GM08714 (cell line): Measurements from ENCODE around the gene CFAP43.

ENCODE experiments used
- H3K4me3 ChIP-seq: fragments of 200-500 bp; sonication (Bioruptor generic); 2 replicates; pipeline ENCODE4 v1.5.1; 2014; ENCODE audit warnings: mild to moderate bottlenecking, low read length, inconsistent platforms
- ZNF274 ChIP-seq: IDR thresholded peaks from 2 replicates; pipeline ENCODE4 v1.6.1; 2012; ENCODE audit warnings: mild to moderate bottlenecking, low read depth, low read length

Gene CFAP43

DNA sequence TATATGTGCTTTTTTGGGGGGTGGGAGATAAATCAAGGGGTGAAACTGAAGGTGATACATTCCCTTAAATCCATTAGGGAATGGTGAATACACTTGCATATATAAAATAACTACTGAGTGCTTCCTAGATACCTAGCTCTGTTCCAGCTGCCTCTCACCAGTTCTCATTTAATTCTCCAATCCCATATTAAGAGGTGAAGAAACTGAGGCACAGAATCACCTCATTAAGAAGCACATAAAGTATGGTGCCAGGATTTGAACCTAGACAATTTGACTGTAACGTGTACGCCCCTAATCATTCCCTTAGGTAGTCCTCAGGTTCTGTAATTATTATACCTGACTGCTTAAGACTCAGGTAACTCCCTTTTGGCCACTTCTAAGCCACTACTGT is 111.7 kb downstream of the CFAP43 start:
- no peak for TF ChIP-seq ZNF274
- peak overlapping the region; percentile 7 for H3K4me3 ChIP-seq

DNA sequence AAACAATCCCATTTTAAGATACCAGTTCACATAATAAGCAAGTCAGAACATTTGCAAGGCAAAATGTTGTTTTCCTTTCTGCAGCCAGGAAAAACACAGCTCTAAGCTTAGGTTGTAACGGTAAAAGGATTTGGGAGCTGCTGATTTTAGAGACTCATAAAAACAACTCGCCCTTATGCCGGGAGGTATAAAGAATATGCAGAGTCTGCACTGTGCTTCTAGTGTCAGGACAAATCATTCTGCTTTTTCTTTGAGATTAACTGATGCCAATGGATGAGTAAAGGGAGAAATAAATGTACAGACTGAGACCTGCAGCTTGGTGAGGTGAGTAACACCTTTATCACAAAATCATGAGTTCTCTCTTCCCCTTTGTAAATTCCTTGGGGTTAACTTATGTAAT is 112.2 kb downstream of the CFAP43 start:
- no peak for TF ChIP-seq ZNF274
- H3K4me3 ChIP-seq, result no peak overlapping the region

- TF ChIP-seq ZNF274, result no peak
- no peak overlapping the region for H3K4me3 ChIP-seq
Measured at GRCh38 chr10:104117839-104118323, 114.3 kb downstream of the CFAP43 start.

DNA sequence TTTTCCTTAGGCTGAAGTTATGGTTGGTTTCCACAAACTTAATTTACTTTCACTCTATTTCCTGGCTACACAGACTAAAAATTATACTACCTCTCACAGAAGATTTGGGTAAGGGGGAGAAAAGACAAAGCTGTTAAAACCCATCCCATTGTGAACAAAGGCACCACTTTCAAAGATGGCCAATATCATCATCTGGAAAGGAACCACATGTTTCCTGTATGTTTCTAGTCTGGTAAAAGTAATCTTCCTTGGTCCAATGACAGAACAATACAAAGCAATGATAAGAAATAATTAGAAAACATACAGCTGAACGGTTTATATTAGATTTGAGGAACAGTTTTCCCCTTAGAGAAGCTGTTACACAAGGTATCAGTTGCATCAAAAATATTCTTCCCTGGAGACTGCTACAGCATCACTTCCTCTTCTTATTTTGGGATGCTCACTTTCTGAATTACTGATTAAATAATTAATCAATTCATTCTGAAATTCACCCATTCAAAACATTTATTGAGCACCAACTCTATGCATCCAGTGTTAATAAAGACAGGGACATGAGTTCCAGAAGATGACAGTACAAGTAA is 118.7 kb downstream of the CFAP43 start:
- TF ChIP-seq ZNF274, result no peak

DNA sequence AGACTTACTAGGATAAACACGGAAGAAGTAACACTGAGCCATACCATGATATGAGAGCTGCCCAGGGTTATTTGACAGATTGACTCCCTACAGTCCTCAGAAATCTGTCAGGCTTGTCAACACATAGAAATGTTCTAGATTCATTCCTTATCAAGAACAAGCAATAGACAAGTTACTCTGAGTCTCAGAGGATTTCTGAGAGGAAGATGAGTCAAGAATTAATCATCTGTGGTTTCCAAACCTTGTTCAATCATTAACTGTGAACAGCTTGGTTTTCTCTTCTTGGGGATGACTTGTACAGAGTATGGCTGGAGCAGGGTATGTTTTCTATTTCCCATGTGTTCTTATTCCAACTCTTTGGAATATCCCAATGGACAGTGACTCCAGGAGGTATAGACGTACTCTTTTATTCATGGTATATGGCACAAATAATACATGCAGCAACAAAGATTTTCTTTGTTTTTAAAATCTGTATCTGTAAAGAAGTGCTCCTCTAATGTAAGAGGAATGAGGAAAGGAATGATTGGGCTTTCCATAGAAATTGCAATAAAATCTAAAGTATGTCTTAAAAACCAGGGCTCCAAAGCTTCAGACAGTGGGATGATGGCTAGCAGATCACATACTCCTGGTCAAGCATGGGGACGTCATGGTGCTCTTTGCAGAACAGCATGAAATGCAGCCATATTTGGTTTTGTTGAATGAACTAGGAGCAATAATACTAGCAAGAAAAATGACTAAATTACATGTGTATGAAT is 122.1 kb downstream of the CFAP43 start:
- no peak overlapping the region for H3K4me3 ChIP-seq
- no peak for TF ChIP-seq ZNF274

More for the DNA sequence above, 118.7 kb downstream of the CFAP43 start:
- no peak overlapping the region for H3K4me3 ChIP-seq

GRCh38 chr10:104104926-104105325 is 127.2 kb downstream of the CFAP43 start:
- no peak for TF ChIP-seq ZNF274
- H3K4me3 ChIP-seq, result no peak overlapping the region

- no peak overlapping the region for H3K4me3 ChIP-seq
- no peak for TF ChIP-seq ZNF274
Measured at GRCh38 chr10:104104418-104104817, 127.7 kb downstream of the CFAP43 start.

DNA sequence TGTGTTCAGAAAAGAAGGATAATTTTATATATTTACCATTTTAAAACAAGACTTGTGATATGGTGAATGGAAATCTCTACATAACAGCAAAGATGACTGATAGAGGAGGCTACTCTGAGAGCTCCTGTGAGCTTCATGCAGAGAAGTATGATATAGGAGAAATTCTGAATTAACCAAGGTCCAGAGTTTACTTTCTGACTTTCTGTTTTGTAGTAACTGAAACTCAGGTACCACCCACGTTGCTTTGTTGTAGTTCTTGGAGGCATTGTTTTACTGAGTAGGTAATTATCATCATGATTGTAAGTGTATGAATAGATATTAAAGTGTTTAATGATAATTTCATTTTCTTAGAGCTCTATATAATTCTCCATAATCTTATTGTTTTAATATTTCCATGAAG is 128.2 kb downstream of the CFAP43 start:
- TF ChIP-seq ZNF274, result no peak
- no peak overlapping the region for H3K4me3 ChIP-seq

- no peak overlapping the region for H3K4me3 ChIP-seq
- no peak for TF ChIP-seq ZNF274
Measured at GRCh38 chr10:104101902-104102301, 130.3 kb downstream of the CFAP43 start.

DNA sequence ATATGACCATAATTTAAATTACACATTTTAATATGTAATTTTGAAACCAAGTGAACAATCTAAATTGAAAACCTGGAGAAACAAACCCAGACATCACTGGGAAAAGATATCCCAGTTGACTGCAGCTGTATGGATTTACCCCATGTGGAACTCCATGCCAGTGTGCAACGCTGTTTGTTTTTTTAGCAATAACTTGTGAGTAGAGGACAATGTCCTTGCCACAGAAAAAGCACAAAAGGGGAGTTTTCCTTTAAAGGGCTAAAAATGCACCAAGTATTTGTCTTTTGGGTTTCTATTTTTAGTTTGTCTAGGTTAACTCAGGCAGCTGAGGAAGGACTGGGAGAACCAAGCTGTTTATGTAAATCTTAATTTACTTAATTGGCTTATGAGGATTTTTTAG is 131.4 kb downstream of the CFAP43 start:
- no peak for TF ChIP-seq ZNF274
- H3K4me3 ChIP-seq, result no peak overlapping the region

DNA sequence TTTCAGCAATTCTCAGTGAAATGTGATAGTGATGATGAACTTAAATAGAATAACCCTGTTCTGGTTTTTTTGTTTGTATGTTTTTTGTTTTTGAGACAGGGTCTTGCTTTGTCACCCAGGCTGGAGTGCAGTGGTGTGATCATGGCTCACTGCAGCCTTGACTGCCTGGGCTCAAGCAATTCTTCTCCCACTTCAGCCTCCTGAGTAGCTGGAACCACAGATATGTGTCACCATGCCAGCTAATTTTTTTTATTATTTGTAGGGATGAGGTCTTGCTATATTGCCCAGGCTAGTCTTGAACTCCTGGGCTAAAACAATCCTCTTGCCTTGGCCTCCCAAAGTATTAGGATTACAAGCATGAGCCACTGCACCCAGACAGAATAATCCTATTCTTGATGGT is 132.2 kb downstream of the CFAP43 start:
- no peak for TF ChIP-seq ZNF274
- H3K4me3 ChIP-seq, result no peak overlapping the region

GRCh38 chr10:104099269-104099668 is 132.9 kb downstream of the CFAP43 start:
- no peak overlapping the region for H3K4me3 ChIP-seq
- no peak for TF ChIP-seq ZNF274

DNA sequence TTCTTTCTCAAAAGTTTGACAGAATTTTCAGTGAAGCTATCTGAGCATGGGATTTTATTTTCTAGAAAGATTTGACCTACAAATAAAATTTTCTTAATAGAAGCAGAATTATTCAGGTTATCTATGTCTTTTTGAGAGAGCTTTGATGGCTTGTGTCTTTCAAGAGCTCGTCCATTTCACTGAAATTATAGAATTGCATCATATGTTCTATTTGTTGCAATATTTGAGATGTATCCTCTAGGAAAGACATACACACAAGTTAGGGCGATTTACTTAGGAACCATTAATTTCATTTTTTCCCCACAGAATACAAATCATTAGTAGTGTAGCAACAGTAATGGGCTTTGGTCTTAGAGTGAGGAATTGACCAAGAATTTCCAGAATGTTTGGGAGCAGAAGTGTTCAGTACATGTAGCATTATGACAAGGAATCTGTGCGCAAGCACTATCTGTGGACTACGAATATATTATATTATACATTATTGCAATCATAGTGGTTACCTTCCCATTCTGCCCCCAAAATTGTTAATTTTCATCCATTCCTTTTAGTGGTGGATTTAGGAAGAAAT is 133.7 kb downstream of the CFAP43 start:
- TF ChIP-seq ZNF274, result no peak
- no peak overlapping the region for H3K4me3 ChIP-seq

- H3K4me3 ChIP-seq, result no peak overlapping the region
- no peak for TF ChIP-seq ZNF274
Measured at GRCh38 chr10:104096692-104097091, 135.5 kb downstream of the CFAP43 start.

- no peak for TF ChIP-seq ZNF274
- H3K4me3 ChIP-seq, result no peak overlapping the region
Measured at GRCh38 chr10:104092749-104093148, 139.4 kb downstream of the CFAP43 start.
